Liver (tissue), 3 donors: ENCODE data around the gene TNKS2.

ENCODE experiments used
- GABPA ChIP-seq, 2 donors: IDR thresholded peaks in 1 of 2; conservative IDR thresholded peaks in 1 of 2; 2 replicates each; pipeline ENCODE4 v1.6.1; 2016; ENCODE audit warnings: antibody characterized with exemption in 2 of 2, mild to moderate bottlenecking in 1 of 2, moderate library complexity in 1 of 2
- MAX ChIP-seq: IDR thresholded peaks from 2 replicates; pipeline ENCODE4 v1.6.1; 2016; ENCODE audit warnings: antibody characterized with exemption
- RAD21 ChIP-seq, 2 donors: IDR thresholded peaks; 2 replicates each; pipeline ENCODE4 v1.6.1; 2016; ENCODE audit warnings: antibody characterized with exemption in 2 of 2, mild to moderate bottlenecking in 2 of 2
- RXRA ChIP-seq, 2 donors: IDR thresholded peaks; 2 replicates each; pipeline ENCODE4 v1.6.1; 2017 to 2018; ENCODE audit warnings: antibody characterized with exemption in 2 of 2, mild to moderate bottlenecking in 1 of 2
- YY1 ChIP-seq: IDR thresholded peaks from 2 replicates; pipeline ENCODE4 v1.6.1; 2016; ENCODE audit warnings: antibody characterized with exemption, mild to moderate bottlenecking
- TF ChIP-seq, protein P1 (sequence below): fragments of 150-350 bp; IDR thresholded peaks from 2 replicates; pipeline ENCODE4 v1.5.1; 2017; ENCODE audit warnings: improper control_type of control experiment, low read depth, low read length; ENCODE audit not compliant: missing input control
- donor health status: healthy.
- donor health status: healthy.

DNA sequence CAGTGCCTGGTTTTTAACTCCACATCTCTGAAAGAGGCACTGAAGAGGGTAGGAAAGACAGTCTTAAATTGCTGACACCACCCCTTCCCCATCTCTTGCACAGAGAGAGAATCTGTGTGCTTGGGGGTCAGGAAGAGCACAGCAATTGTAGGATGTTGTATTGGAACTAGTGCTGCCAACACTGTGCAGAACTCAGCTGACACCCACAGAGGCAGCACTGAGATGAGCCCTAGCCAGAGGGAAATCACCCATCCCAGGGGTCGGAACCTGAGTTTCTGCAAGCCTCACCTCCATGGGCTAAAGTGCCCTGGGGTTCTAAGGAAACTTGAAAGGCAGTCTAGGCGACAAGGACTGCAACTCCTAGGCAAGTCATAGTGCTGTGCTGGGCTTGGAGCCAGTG lies 11.0 kb upstream of the TNKS2 start:
- TF ChIP-seq, protein P1, sequence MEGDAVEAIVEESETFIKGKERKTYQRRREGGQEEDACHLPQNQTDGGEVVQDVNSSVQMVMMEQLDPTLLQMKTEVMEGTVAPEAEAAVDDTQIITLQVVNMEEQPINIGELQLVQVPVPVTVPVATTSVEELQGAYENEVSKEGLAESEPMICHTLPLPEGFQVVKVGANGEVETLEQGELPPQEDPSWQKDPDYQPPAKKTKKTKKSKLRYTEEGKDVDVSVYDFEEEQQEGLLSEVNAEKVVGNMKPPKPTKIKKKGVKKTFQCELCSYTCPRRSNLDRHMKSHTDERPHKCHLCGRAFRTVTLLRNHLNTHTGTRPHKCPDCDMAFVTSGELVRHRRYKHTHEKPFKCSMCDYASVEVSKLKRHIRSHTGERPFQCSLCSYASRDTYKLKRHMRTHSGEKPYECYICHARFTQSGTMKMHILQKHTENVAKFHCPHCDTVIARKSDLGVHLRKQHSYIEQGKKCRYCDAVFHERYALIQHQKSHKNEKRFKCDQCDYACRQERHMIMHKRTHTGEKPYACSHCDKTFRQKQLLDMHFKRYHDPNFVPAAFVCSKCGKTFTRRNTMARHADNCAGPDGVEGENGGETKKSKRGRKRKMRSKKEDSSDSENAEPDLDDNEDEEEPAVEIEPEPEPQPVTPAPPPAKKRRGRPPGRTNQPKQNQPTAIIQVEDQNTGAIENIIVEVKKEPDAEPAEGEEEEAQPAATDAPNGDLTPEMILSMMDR = no peak
- TF ChIP-seq RAD21 (IDR thresholded peaks at IDR 0.05) = no peak
- no peak for TF ChIP-seq RXRA (IDR thresholded peaks at IDR 0.05)
- TF ChIP-seq MAX = no peak
- no peak for TF ChIP-seq YY1
- no peak for TF ChIP-seq GABPA (IDR thresholded peaks at IDR 0.05 in 1 of 2, conservative IDR thresholded peaks at IDR 0.05 in 1 of 2)
